Thyroid gland (tissue), 4 donors: ENCODE data around the gene PLXNB2. TPM values are rescaled to one million over a fixed set of nuclear protein-coding genes. Genes with fewer than 3 reads are reported as not detected.

Source experiments
- DNase-seq, 2 donors: peaks; one replicate each; pipeline ENCODE4 v3.0.0-alpha.2; 2019
- H3K27ac ChIP-seq, 3 donors: fragments of 200-600 bp; sonication (generic); 1 replicate in 2 of 3; 2 replicates in 1 of 3; pipeline ENCODE4 v1.5.1; 2016 to 2019; ENCODE audit warnings: mild to moderate bottlenecking in 1 of 3, moderate library complexity in 1 of 3
- H3K27me3 ChIP-seq: fragments of 200-600 bp; sonication (generic); one replicate; pipeline ENCODE4 v1.5.1; 2019
- H3K36me3 ChIP-seq, 2 donors: fragments of 200-600 bp; sonication (generic); one replicate each; pipeline ENCODE4 v1.5.1; 2016 to 2019
- H3K4me1 ChIP-seq, 2 donors: fragments of 200-600 bp; sonication (generic); one replicate each; pipeline ENCODE4 v1.5.1; 2017 to 2019
- H3K4me3 ChIP-seq, 3 donors: fragments of 200-600 bp; sonication (generic); replicated peaks in 1 of 3; 1 replicate in 2 of 3; 2 replicates in 1 of 3; pipeline ENCODE4 v1.5.1; 2016; ENCODE audit warnings: mild to moderate bottlenecking in 1 of 3
- H3K9me3 ChIP-seq: fragments of 200-600 bp; sonication (generic); one replicate; pipeline ENCODE4 v1.5.1; 2017
- POLR2A ChIP-seq, 2 donors: fragments of 450-650 bp; IDR thresholded peaks; one replicate each; pipeline ENCODE4 v1.6.1; 2017; ENCODE audit warnings: antibody characterized with exemption in 2 of 2, mild to moderate bottlenecking in 2 of 2, moderate library complexity in 1 of 2
- WGBS, 2 donors: methylation state at CpG; one replicate each; pipeline ENCODE4 v1.1.5; 2017; 5-methylcytosine and 5-hydroxymethylcytosine counted together
- intact Hi-C: fragments of 100-400 bp; cut with DNase I; formaldehyde crosslinking; loops from one replicate; pipeline ENCODE4 v1.15.1; 2023
- total RNA-seq, 4 donors: library from RNA; depleted of rRNA; stranded (reverse); fragments of >200 nt; gene quantifications; one replicate each; pipeline ENCODE4 v1.2.3, GENCODE V29; 2016
- TF ChIP-seq, protein P1 (sequence below), 6 experiments: fragments of 200-600 bp in 3 of 6; fragments of 450-650 bp in 3 of 6; sonication (generic) in 3 of 6; IDR thresholded peaks; one replicate each; pipeline ENCODE4 v1.5.1; 2016 to 2019; ENCODE audit warnings: antibody characterized with exemption in 6 of 6, mild to moderate bottlenecking in 2 of 6, inconsistent platforms in 1 of 6, moderate library complexity in 1 of 6

Gene PLXNB2
- total RNA-seq, 4 donors from 2014 or later, result 143 to 266 (median 215) TPM

GRCh38 chr22:50297510-50298265 lies 9.8 kb downstream of the PLXNB2 start:
- Histone ChIP-seq H3K9me3 (no peaks in the 10 kb centered on the region), H3K36me3 (no peaks in the 10 kb centered on the region), H3K27me3 (no peaks in the 10 kb centered on the region), H3K4me3 (no peak overlapping the region), H3K4me1 (peaks cover 97 to 100% of the 10 kb centered on the region in 2 donors), H3K27ac (peak overlapping the region; percentile 35 to 68 (median 51))
- intact Hi-C loops, result no loop called here
- WGBS, 2 donors, result 76 to 78% methylated on average over 13 to 14 of the region's 20 CpGs
- no peak for TF ChIP-seq POLR2A (IDR thresholded peaks at IDR 0.05)
- TF ChIP-seq, protein P1, sequence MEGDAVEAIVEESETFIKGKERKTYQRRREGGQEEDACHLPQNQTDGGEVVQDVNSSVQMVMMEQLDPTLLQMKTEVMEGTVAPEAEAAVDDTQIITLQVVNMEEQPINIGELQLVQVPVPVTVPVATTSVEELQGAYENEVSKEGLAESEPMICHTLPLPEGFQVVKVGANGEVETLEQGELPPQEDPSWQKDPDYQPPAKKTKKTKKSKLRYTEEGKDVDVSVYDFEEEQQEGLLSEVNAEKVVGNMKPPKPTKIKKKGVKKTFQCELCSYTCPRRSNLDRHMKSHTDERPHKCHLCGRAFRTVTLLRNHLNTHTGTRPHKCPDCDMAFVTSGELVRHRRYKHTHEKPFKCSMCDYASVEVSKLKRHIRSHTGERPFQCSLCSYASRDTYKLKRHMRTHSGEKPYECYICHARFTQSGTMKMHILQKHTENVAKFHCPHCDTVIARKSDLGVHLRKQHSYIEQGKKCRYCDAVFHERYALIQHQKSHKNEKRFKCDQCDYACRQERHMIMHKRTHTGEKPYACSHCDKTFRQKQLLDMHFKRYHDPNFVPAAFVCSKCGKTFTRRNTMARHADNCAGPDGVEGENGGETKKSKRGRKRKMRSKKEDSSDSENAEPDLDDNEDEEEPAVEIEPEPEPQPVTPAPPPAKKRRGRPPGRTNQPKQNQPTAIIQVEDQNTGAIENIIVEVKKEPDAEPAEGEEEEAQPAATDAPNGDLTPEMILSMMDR (IDR thresholded peaks at IDR 0.05), result no peak
- peak in 1 of 2 donors; percentile 54 for DNase-seq

- Histone ChIP-seq H3K4me1 (peaks cover 96 to 99% of the 10 kb centered on the region in 2 donors), H3K36me3 (no peaks in the 10 kb centered on the region), H3K27ac (peak overlapping the region; percentile 35 to 68 (median 51)), H3K4me3 (no peak overlapping the region), H3K27me3 (no peaks in the 10 kb centered on the region), H3K9me3 (no peaks in the 10 kb centered on the region)
- DNase-seq, result peak; percentile 70 to 79
- WGBS, 2 donors, result 38 to 49% methylated on average over 13 to 17 of the region's 29 CpGs
- intact Hi-C loops, result no loop called here
- TF ChIP-seq, protein P1 (IDR thresholded peaks at IDR 0.05), result no peak
- no peak for TF ChIP-seq POLR2A (IDR thresholded peaks at IDR 0.05)
Observed at GRCh38 chr22:50296658-50297490, 10.6 kb downstream of the PLXNB2 start.

DNA sequence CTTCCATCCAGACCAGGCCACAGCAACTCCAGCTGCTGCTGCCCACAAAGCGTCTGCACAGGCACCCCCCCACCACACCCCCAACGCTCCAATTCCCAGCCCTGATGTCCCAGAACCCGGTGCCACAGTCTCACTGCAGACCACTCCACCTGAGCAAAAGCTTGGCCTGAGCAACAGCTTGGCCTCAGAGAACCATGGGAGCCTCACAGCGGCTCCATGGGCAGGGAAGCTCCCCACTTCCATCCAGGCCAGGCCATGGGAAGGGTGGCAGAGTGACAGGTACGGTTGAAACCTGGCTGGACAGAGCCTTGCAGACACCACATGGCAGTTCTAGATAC lies 13.2 kb downstream of the PLXNB2 start:
- intact Hi-C loops, result no loop called here
- 20 to 100% methylated on average over 1 of the region's 5 CpGs for WGBS, 2 donors
- H3K9me3 ChIP-seq, result no peaks in the 10 kb centered on the region
- DNase-seq, result no peak
- H3K27me3 ChIP-seq, result no peaks in the 10 kb centered on the region
- H3K4me1 ChIP-seq, result peaks cover 75 to 78% of the 10 kb centered on the region in 2 donors
- H3K36me3 ChIP-seq, result peaks cover 8 to 11% of the 10 kb centered on the region in 2 donors
- H3K27ac ChIP-seq, result peak overlapping the region; percentile 82 to 91 (median 84)
- H3K4me3 ChIP-seq, result no peak overlapping the region
- TF ChIP-seq POLR2A (IDR thresholded peaks at IDR 0.05), result no peak

GRCh38 chr22:50293441-50294318 lies 13.8 kb downstream of the PLXNB2 start:
- DNase-seq, result peak; percentile 92 to 93
- no peaks in the 10 kb centered on the region for H3K9me3 ChIP-seq
- intact Hi-C loops, result no loop called here
- peak overlapping the region in 1 of 3 donors; percentile 16 for H3K4me3 ChIP-seq
- TF ChIP-seq, protein P1 (IDR thresholded peaks at IDR 0.05), result no peak
- TF ChIP-seq POLR2A (IDR thresholded peaks at IDR 0.05), result no peak
- H3K27ac ChIP-seq, result peak overlapping the region; percentile 82 to 91 (median 84)
- peaks cover 14 to 17% of the 10 kb centered on the region in 2 donors for H3K36me3 ChIP-seq
- peaks cover 69 to 72% of the 10 kb centered on the region in 2 donors for H3K4me1 ChIP-seq
- H3K27me3 ChIP-seq, result no peaks in the 10 kb centered on the region
- WGBS, 2 donors, result 0 to 35% methylated on average over 12 to 16 of the region's 42 CpGs
